Activated CD8-positive, alpha-beta memory T cell treated with anti-CD3 and anti-CD28 coated beads for 24 hours (primary cell): ENCODE data around the gene LOXL1.

Source experiments
- DNase-seq: peaks from one replicate; pipeline ENCODE4 v3.0.0-alpha.2; 2020

LOXL1 gene

GRCh38 chr15:73926219-73927002 lies at the start of gene LOXL1:
TSS of gene LOXL1 (plus strand) at chr15:73926462. CDS start at chr15:73926784, 322 bp downstream.
- DNase-seq = no peak

- DNase-seq = no peak
Measured at GRCh38 chr15:73879426-73879825, 46.8 kb upstream of the LOXL1 start.

- DNase-seq = no peak
Measured at GRCh38 chr15:73881579-73882320, 44.5 kb upstream of the LOXL1 start.

- no peak for DNase-seq
Measured at GRCh38 chr15:73882761-73883419, 43.4 kb upstream of the LOXL1 start.

GRCh38 chr15:73884159-73884558 lies 42.1 kb upstream of the LOXL1 start:
- no peak for DNase-seq

- no peak for DNase-seq
Measured at GRCh38 chr15:73885954-73886700, 40.1 kb upstream of the LOXL1 start.

- DNase-seq = no peak
Measured at GRCh38 chr15:73886717-73887345, 39.4 kb upstream of the LOXL1 start.

GRCh38 chr15:73887481-73887880 lies 38.8 kb upstream of the LOXL1 start:
- DNase-seq = no peak

GRCh38 chr15:73888224-73889041 lies 37.8 kb upstream of the LOXL1 start:
- DNase-seq = no peak

GRCh38 chr15:73889053-73889761 lies 37.1 kb upstream of the LOXL1 start:
- no peak for DNase-seq

GRCh38 chr15:73889762-73890124 lies 36.5 kb upstream of the LOXL1 start:
- DNase-seq = no peak

- no peak for DNase-seq
Measured at GRCh38 chr15:73891328-73892315, 34.6 kb upstream of the LOXL1 start.

GRCh38 chr15:73892446-73893226 lies 33.6 kb upstream of the LOXL1 start:
- DNase-seq = no peak

- DNase-seq = no peak
Measured at GRCh38 chr15:73894133-73894814, 32.0 kb upstream of the LOXL1 start.

GRCh38 chr15:73897441-73898261 lies 28.6 kb upstream of the LOXL1 start:
- peak; percentile 76 for DNase-seq

- no peak for DNase-seq
Measured at GRCh38 chr15:73899197-73900094, 26.8 kb upstream of the LOXL1 start.
